ENCODE measurements around the gene PTER.

The PTER gene

DNA sequence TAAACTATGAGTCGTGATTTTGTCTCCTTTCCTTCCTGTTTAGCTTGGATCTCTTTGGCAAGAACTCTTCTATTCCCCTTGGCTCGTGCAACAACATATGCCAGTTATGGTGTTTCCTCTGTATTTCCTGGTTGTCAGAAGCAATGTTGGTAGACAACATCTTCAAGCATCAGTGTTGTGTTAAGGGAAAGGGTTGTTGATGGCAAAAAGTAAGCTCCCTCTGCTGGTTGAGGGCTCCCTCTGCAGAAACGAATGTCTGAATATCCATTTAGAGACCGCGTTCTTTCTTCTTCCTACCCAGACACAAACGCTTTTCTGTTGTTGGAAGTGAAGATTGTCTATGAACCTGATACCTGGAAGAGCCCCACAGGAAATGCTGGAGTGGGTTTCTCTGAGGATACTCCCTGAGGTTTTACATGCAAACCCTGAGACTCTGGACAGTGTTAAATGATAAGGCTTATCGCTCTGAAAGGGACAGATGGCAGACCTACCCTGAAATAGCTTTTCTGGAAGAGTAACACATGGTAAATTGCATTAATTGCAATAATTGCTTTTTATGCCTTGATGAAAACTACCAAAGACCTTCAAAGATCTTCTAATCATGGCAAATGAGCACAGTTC lies 108.4 kb downstream of the PTER start:
- DNase-seq, result no peak

DNA sequence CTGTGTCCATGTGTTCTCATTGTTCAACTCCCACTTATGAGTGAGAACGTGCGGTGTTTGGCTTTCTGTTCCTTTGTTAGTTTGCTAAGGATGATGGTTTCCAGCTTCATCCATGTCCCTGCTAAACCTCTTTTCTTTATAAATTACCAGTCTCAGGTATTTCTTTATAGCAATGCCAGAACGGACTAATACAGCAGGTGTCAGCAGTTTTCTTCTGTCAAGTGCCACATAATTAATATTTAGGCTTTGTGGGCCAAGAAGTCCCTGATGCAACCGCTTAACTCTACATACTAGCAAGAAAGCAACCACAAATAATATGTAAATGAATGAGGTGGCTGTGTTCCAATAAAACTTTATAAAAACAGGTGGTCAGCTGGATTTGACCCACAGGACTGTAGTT lies 111.2 kb downstream of the PTER start:
- no peak for DNase-seq

- no peak for DNase-seq
These were observed 122.5 kb downstream of the PTER start for GRCh38 chr10:16559236-16559773.

- no peak for DNase-seq
These were observed 126.1 kb downstream of the PTER start for GRCh38 chr10:16562891-16563290.

Data from NCI-H2081 treated with DMSO at 0.1 percent for 48 hours (cell line).